Natural killer cell (primary cell): ENCODE results near the gene AGTRAP. TPM values are rescaled to one million over a fixed set of nuclear protein-coding genes. Genes with fewer than 3 reads are reported as not detected.

Experiments used
- ATAC-seq, 3 donors: fragments of 150-1000 bp in 2 of 3; fragments of 200-7000 bp in 1 of 3; cut with Tn5 transposase; 1 replicate in 1 of 3; 2 replicates in 2 of 3; pipeline ENCODE4 v1.10.0; 2021; ENCODE audit warnings: mild to moderate bottlenecking in 2 of 3, moderate library complexity in 2 of 3
- DNase-seq, 2 donors: peaks; one replicate each; pipeline versions ENCODE4 v3.0.0 to v3.0.0-alpha.2; 2013 to 2021; ENCODE audit warnings: mixed read lengths in 1 of 2
- H3K27ac ChIP-seq: one replicate; pipeline ENCODE4 v1.5.1; 2013; ENCODE audit warnings: mild to moderate bottlenecking, low read length
- H3K27me3 ChIP-seq: one replicate; pipeline ENCODE4 v1.6.1; 2013; ENCODE audit warnings: low read length; ENCODE audit not compliant: control insufficient read depth, insufficient read depth
- H3K36me3 ChIP-seq: one replicate; pipeline ENCODE4 v1.6.1; 2013; ENCODE audit warnings: low read length; ENCODE audit not compliant: control insufficient read depth, insufficient read depth
- H3K4me1 ChIP-seq: one replicate; pipeline ENCODE4 v1.6.1; 2013; ENCODE audit warnings: low read length; ENCODE audit not compliant: control insufficient read depth, insufficient read depth
- H3K4me3 ChIP-seq: one replicate; pipeline ENCODE4 v1.5.1; 2013; ENCODE audit warnings: low read length
- H3K9me3 ChIP-seq: one replicate; pipeline ENCODE4 v1.6.1; 2013; ENCODE audit warnings: low read length; ENCODE audit not compliant: control insufficient read depth, insufficient read depth
- H3K27ac Mint-ChIP-seq, 2 donors: one replicate each; pipeline ENCODE4 v1.8.0; 2022; ENCODE audit warnings: mild to moderate bottlenecking in 2 of 2, mixed read lengths in 2 of 2, moderate library complexity in 1 of 2
- H3K27me3 Mint-ChIP-seq, 2 donors: one replicate each; pipeline ENCODE4 v1.8.0; 2022; ENCODE audit warnings: low read depth in 2 of 2, mixed read lengths in 2 of 2
- H3K36me3 Mint-ChIP-seq: one replicate; pipeline ENCODE4 v1.8.0; 2022; ENCODE audit warnings: mixed read lengths
- H3K4me1 Mint-ChIP-seq, 2 donors: one replicate each; pipeline ENCODE4 v1.8.0; 2022; ENCODE audit warnings: mixed read lengths in 2 of 2
- H3K4me3 Mint-ChIP-seq: one replicate; pipeline ENCODE4 v1.8.0; 2022; ENCODE audit warnings: mild to moderate bottlenecking, moderate library complexity, mixed read lengths
- H3K9me3 Mint-ChIP-seq, 2 donors: one replicate each; pipeline ENCODE4 v1.8.0; 2022; ENCODE audit warnings: mixed read lengths in 2 of 2
- CTCF ChIP-seq: fragments of 200-600 bp; IDR thresholded peaks from one replicate; pipeline ENCODE4 v1.8.0; 2022; ENCODE audit warnings: antibody characterized with exemption
- WGBS: methylation state at CpG from one replicate; pipeline ENCODE4 v1.1.7; 2013; ENCODE audit warnings: missing lambda C conversion rate; ENCODE audit not compliant: insufficient coverage; 5-methylcytosine and 5-hydroxymethylcytosine counted together
- intact Hi-C: fragments of 100-400 bp; cut with micrococcal nuclease; formaldehyde crosslinking; loops from one replicate; pipeline ENCODE4 v1.14.2; 2022
- total RNA-seq, 4 donors: library from RNA; stranded (reverse); fragments of 120-200 nt in 1 of 4; gene quantifications; one replicate each; pipeline versions ENCODE4 v1.2.3 to v1.2.4, GENCODE V29; 2013 to 2022

Gene AGTRAP
- total RNA-seq, 3 donors from 2014 or later (not counting 1 experiment from before 2014, with no cell fraction given), result 94.6 to 122 (median 104) TPM

GRCh38 chr1:11778844-11779623, 43.1 kb downstream of the AGTRAP start:
- H3K4me1 Mint-ChIP-seq, result no peaks in the 10 kb centered on the region
- no peaks in the 10 kb centered on the region for H3K9me3 Mint-ChIP-seq
- 94% methylated on average over 13 of the region's 15 CpGs for WGBS

DNA sequence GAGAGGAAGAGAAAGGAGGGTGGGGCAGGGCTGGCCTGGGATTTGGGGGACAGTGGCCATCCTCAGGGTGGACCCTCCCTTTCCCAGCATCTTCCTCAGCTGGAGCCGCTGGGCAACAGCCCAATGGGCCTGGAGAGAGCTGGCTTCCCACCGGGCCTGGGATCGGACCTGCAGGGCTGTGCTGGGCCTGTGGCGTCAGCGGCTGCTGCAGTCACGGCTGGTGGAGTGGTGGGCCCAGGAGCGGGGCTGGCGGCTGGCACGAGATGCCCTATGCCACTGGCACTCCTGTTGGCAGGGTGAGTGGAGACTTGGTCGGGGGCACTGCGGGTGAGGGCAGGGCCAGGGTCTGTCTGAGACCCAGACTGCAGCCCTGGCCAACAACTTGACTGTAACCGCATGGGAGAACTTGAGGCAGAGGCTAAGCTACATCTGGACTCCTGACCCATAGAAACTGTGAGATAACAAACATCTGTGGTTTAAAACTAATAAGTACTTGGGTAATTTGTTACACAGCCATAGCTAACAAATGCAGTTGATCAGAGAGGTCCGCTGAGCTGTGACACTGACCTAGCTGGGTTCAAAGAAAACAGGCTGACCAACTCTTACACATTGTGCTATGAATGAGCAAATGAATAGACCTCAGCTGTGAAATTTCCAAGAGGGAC, 43.9 kb downstream of the AGTRAP start:
- Histone ChIP-seq H3K27ac (no peak overlapping the region), H3K4me1 (peaks cover 9% of the 10 kb centered on the region), H3K9me3 (no peaks in the 10 kb centered on the region), H3K27me3 (no peaks in the 10 kb centered on the region), H3K36me3 (no peaks in the 10 kb centered on the region), H3K4me3 (no peak overlapping the region)
- WGBS, result 85% methylated on average over 13 of the region's 13 CpGs
- Mint-ChIP-seq H3K27me3 (no peaks in the 10 kb centered on the region), H3K4me1 (peaks cover 0 to 4% of the 10 kb centered on the region in 2 donors), H3K4me3 (no peak overlapping the region), H3K9me3 (no peaks in the 10 kb centered on the region), H3K36me3 (no peaks in the 10 kb centered on the region), H3K27ac (no peak overlapping the region)
- intact Hi-C loops, result no loop called here
- DNase-seq, result no peak
- ATAC-seq, result no peak
- no peak for TF ChIP-seq CTCF

More at GRCh38 chr1:11778844-11779623, 43.1 kb downstream of the AGTRAP start:
- Histone ChIP-seq H3K4me1 (peaks cover 1% of the 10 kb centered on the region), H3K27me3 (no peaks in the 10 kb centered on the region), H3K9me3 (no peaks in the 10 kb centered on the region), H3K27ac (no peak overlapping the region), H3K36me3 (no peaks in the 10 kb centered on the region), H3K4me3 (no peak overlapping the region)
- DNase-seq (no peak), ATAC-seq (no peak)
- Mint-ChIP-seq H3K27me3 (no peaks in the 10 kb centered on the region), H3K27ac (no peak overlapping the region), H3K36me3 (no peaks in the 10 kb centered on the region), H3K4me3 (no peak overlapping the region)
- intact Hi-C loops, result no loop called here
- TF ChIP-seq CTCF, result no peak

- no peaks in the 10 kb centered on the region for H3K9me3 ChIP-seq
- no peaks in the 10 kb centered on the region for H3K36me3 ChIP-seq
- DNase-seq (no peak), ATAC-seq (no peak)
- H3K9me3 Mint-ChIP-seq, result no peaks in the 10 kb centered on the region
- no peak overlapping the region for H3K27ac ChIP-seq
- 96% methylated on average over 4 of the region's 10 CpGs for WGBS
- H3K4me3 ChIP-seq, result no peak overlapping the region
- H3K4me1 ChIP-seq, result peaks cover 16% of the 10 kb centered on the region
- intact Hi-C loops, result no loop called here
- no peak overlapping the region for H3K4me3 Mint-ChIP-seq
- H3K27me3 ChIP-seq, result no peaks in the 10 kb centered on the region
- H3K4me1 Mint-ChIP-seq, result peaks cover 5 to 11% of the 10 kb centered on the region in 2 donors
- H3K36me3 Mint-ChIP-seq, result no peaks in the 10 kb centered on the region
- H3K27ac Mint-ChIP-seq, result no peak overlapping the region
- H3K27me3 Mint-ChIP-seq, result no peaks in the 10 kb centered on the region
- TF ChIP-seq CTCF, result no peak
These were observed 44.6 kb downstream of the AGTRAP start for GRCh38 chr1:11780380-11781147.
